PC-3 (cell line): ENCODE measurements around the gene SEC14L1. TPM values are rescaled to one million over a fixed set of nuclear protein-coding genes. Genes with fewer than 3 reads are reported as not detected.

ENCODE experiments used
- ATAC-seq: fragments of 200-7000 bp; cut with Tn5 transposase; 2 replicates; pipeline ENCODE4 v1.9.1; 2020; ENCODE audit warnings: mild to moderate bottlenecking, moderate library complexity
- BruUV-seq: library from RNA; stranded (reverse); fragments of 400-500 nt; replicated peaks from 2 replicates; lab custom pipeline; 2021; lab: Mats Ljungman, UMichigan
- CTCF ChIA-PET: fragments of 300-600 bp; sonication (Branson Sonifier 250); formaldehyde crosslinking; loops from one replicate; lab custom pipeline; 2022; ENCODE audit warnings: antibody characterized with exemption; lab: Charles Lee
- POLR2A ChIA-PET: fragments of 300-600 bp; sonication (Branson Sonifier 250); formaldehyde crosslinking; loops from one replicate; lab custom pipeline; 2022; ENCODE audit warnings: antibody characterized with exemption; ENCODE audit not compliant: unreplicated experiment; lab: Charles Lee
- DNase-seq: peaks from one replicate; pipeline ENCODE4 v3.0.0-alpha.2; 2015
- H2AFZ ChIP-seq: fragments of 300-600 bp; sonication (generic); 2 replicates; pipeline ENCODE4 v1.6.0; 2016; ENCODE audit warnings: antibody characterized with exemption, low read length
- H3F3A ChIP-seq: fragments of 300-600 bp; sonication (generic); one replicate; pipeline ENCODE4 v1.6.0; 2017; ENCODE audit warnings: antibody characterized with exemption, low read length, control low read depth, mild to moderate bottlenecking; ENCODE audit not compliant: unreplicated experiment
- H3K27ac ChIP-seq: fragments of 300-600 bp; sonication (generic); 2 replicates; pipeline ENCODE4 v1.5.1; 2016; ENCODE audit warnings: mild to moderate bottlenecking, low read length
- H3K27me3 ChIP-seq: fragments of 300-600 bp; sonication (generic); 2 replicates; pipeline ENCODE4 v1.6.1; 2016; ENCODE audit warnings: low read length, mixed read lengths
- H3K36me3 ChIP-seq: fragments of 300-600 bp; sonication (generic); 2 replicates; pipeline ENCODE4 v1.6.1; 2016; ENCODE audit warnings: low read depth, mixed run types, low read length, mixed read lengths
- H3K4me1 ChIP-seq: fragments of 300-600 bp; sonication (generic); 2 replicates; pipeline ENCODE4 v1.5.1; 2016; ENCODE audit warnings: low read length; ENCODE audit not compliant: insufficient read depth
- H3K4me2 ChIP-seq: fragments of 300-600 bp; sonication (generic); 2 replicates; pipeline ENCODE4 v1.6.0; 2016; ENCODE audit warnings: low read length
- H3K4me3 ChIP-seq: fragments of 300-600 bp; sonication (generic); 2 replicates; pipeline ENCODE4 v1.5.1; 2016; ENCODE audit warnings: mild to moderate bottlenecking, low read length, mixed read lengths
- H3K79me2 ChIP-seq: fragments of 300-600 bp; sonication (generic); 2 replicates; pipeline ENCODE4 v1.6.1; 2017; ENCODE audit warnings: low read length, mixed read lengths
- H3K9ac ChIP-seq: fragments of 300-600 bp; sonication (generic); 2 replicates; pipeline ENCODE4 v1.6.0; 2016; ENCODE audit warnings: mild to moderate bottlenecking, low read length
- H3K9me2 ChIP-seq: fragments of 300-600 bp; sonication (generic); replicated peaks from 2 replicates; pipeline ENCODE4 v1.6.1; 2016; ENCODE audit warnings: mixed run types, low read length, mixed read lengths
- H3K9me3 ChIP-seq: fragments of 300-600 bp; sonication (generic); 2 replicates; pipeline ENCODE4 v1.6.1; 2016; ENCODE audit warnings: low read length, mixed read lengths
- H4K20me1 ChIP-seq: fragments of 300-600 bp; sonication (generic); 2 replicates; pipeline ENCODE4 v1.6.1; 2016; ENCODE audit warnings: low read length, mixed read lengths
- CTCF ChIP-seq: fragments of 300-600 bp; sonication (generic); conservative IDR thresholded peaks from 2 replicates; pipeline ENCODE4 v1.5.1; 2017; ENCODE audit warnings: antibody characterized with exemption, low read depth, mild to moderate bottlenecking, low read length
- EZH2 ChIP-seq: fragments of 300-600 bp; sonication (generic); IDR thresholded peaks from one replicate; pipeline ENCODE4 v1.6.1; 2017; ENCODE audit warnings: antibody characterized with exemption, mild to moderate bottlenecking, low read length; ENCODE audit not compliant: unreplicated experiment
- EZH2phosphoT487 ChIP-seq: fragments of 300-600 bp; sonication (generic); IDR thresholded peaks from 2 replicates; pipeline ENCODE4 v1.6.1; 2018; ENCODE audit warnings: mild to moderate bottlenecking, antibody characterized with exemption, low read length, borderline replicate concordance
- intact Hi-C: fragments of 100-400 bp; cut with micrococcal nuclease; formaldehyde crosslinking; loops from 2 replicates; pipeline ENCODE4 v1.9.0; 2023
- total RNA-seq: library from RNA; depleted of rRNA; stranded (reverse); fragments of >200 nt; gene quantifications from 2 replicates; pipeline ENCODE4 v1.2.3, GENCODE V29; 2014

The SEC14L1 gene
- total RNA-seq, 1 experiment from 2014 or later, result 39.8 TPM

GRCh38 chr17:77237232-77238008 lies 96.7 kb downstream of the SEC14L1 start:
- Histone ChIP-seq H3K79me2 (no peaks in the 10 kb centered on the region), H3K9me3 (no peaks in the 10 kb centered on the region), H2AFZ (no peak overlapping the region), H3K9me2 (no peaks in the 10 kb centered on the region), H3K36me3 (no peaks in the 10 kb centered on the region), H3K4me1 (peaks cover 14% of the 10 kb centered on the region), H3K9ac (no peak overlapping the region), H3K4me3 (no peak overlapping the region), H3K4me2 (no peak overlapping the region), H3K27me3 (no peaks in the 10 kb centered on the region), H4K20me1 (no peaks in the 10 kb centered on the region), H3F3A (peaks cover 6% of the 10 kb centered on the region), H3K27ac (no peak overlapping the region)
- POLR2A ChIA-PET, result interaction anchor here (0.7 kb wide), 1 partner anchor 18 kb away, joined by 6 read pairs; no protein-coding TSS in a partner anchor
- no peak for ATAC-seq
- CTCF ChIA-PET, result no interaction called here
- BruUV-seq, result no TSS peak
- no peak for DNase-seq
- intact Hi-C loops, result no loop called here
- TF ChIP-seq EZH2phosphoT487 (no peak), EZH2 (no peak), CTCF (no peak)

- no peak overlapping the region for H3K4me2 ChIP-seq
- H3K4me1 ChIP-seq, result no peaks in the 10 kb centered on the region
- no peak for TF ChIP-seq EZH2
- no peak for TF ChIP-seq CTCF
- no peak for TF ChIP-seq EZH2phosphoT487
- no peaks in the 10 kb centered on the region for H3K9me3 ChIP-seq
- no peaks in the 10 kb centered on the region for H3K36me3 ChIP-seq
- ChIA-PET CTCF (interaction anchor here (0.6 kb wide), 1 partner anchor 152 kb away, joined by 6 read pairs; no protein-coding TSS in a partner anchor), POLR2A (no interaction called here)
- H3K79me2 ChIP-seq, result no peaks in the 10 kb centered on the region
- intact Hi-C loops, result no loop called here
- no peaks in the 10 kb centered on the region for H3K27me3 ChIP-seq
- H3F3A ChIP-seq, result no peaks in the 10 kb centered on the region
- DNase-seq (no peak), ATAC-seq (no peak)
- H3K9ac ChIP-seq, result no peak overlapping the region
- H2AFZ ChIP-seq, result no peak overlapping the region
- H3K4me3 ChIP-seq, result no peak overlapping the region
- no TSS peak for BruUV-seq
- H4K20me1 ChIP-seq, result no peaks in the 10 kb centered on the region
- no peak overlapping the region for H3K27ac ChIP-seq
- no peaks in the 10 kb centered on the region for H3K9me2 ChIP-seq
Observed at GRCh38 chr17:77240976-77241375, 100.2 kb downstream of the SEC14L1 start.
